ENCODE data around the gene MCTP1.

MCTP1 gene

GRCh38 chr5:95098012-95098411 lies 186.9 kb downstream of the MCTP1 start:
- TF ChIP-seq GATA3 (IDR thresholded peaks at IDR 0.05; ENCODE audit: low read depth, low read length) (no peak), GATA2 (IDR thresholded peaks at IDR 0.05; ENCODE audit: low read depth, low read length) (no peak)

- TF ChIP-seq GATA2 (IDR thresholded peaks at IDR 0.05; ENCODE audit: low read depth, low read length) (no peak), GATA3 (IDR thresholded peaks at IDR 0.05; ENCODE audit: low read depth, low read length) (no peak)
Measured at GRCh38 chr5:95093211-95093610, 191.7 kb downstream of the MCTP1 start.

- no peak for TF ChIP-seq GATA3 (IDR thresholded peaks at IDR 0.05; ENCODE audit: low read depth, low read length)
- no peak for TF ChIP-seq GATA2 (IDR thresholded peaks at IDR 0.05; ENCODE audit: low read depth, low read length)
Measured at GRCh38 chr5:95090774-95091173, 194.1 kb downstream of the MCTP1 start.

- no peak for TF ChIP-seq GATA2 (IDR thresholded peaks at IDR 0.05; ENCODE audit: low read depth, low read length)
- no peak for TF ChIP-seq GATA3 (IDR thresholded peaks at IDR 0.05; ENCODE audit: low read depth, low read length)
Measured at GRCh38 chr5:95087816-95088317, 197.0 kb downstream of the MCTP1 start.

GRCh38 chr5:95086927-95087815 lies 197.7 kb downstream of the MCTP1 start:
- TF ChIP-seq GATA2 (IDR thresholded peaks at IDR 0.05; ENCODE audit: low read depth, low read length) (no peak), GATA3 (IDR thresholded peaks at IDR 0.05; ENCODE audit: low read depth, low read length) (no peak)

GRCh38 chr5:95084757-95085156 lies 200.1 kb downstream of the MCTP1 start:
- TF ChIP-seq GATA2 (IDR thresholded peaks at IDR 0.05; ENCODE audit: low read depth, low read length): no peak
- TF ChIP-seq GATA3 (IDR thresholded peaks at IDR 0.05; ENCODE audit: low read depth, low read length): no peak

GRCh38 chr5:95083606-95084005 lies 201.3 kb downstream of the MCTP1 start:
- TF ChIP-seq GATA2 (IDR thresholded peaks at IDR 0.05; ENCODE audit: low read depth, low read length) (no peak), GATA3 (IDR thresholded peaks at IDR 0.05; ENCODE audit: low read depth, low read length) (no peak)

GRCh38 chr5:95081982-95082381 lies 202.9 kb downstream of the MCTP1 start:
- TF ChIP-seq GATA2 (IDR thresholded peaks at IDR 0.05; ENCODE audit: low read depth, low read length) (no peak), GATA3 (IDR thresholded peaks at IDR 0.05; ENCODE audit: low read depth, low read length) (no peak)

- TF ChIP-seq GATA2 (IDR thresholded peaks at IDR 0.05; ENCODE audit: low read depth, low read length): no peak
- TF ChIP-seq GATA3 (IDR thresholded peaks at IDR 0.05; ENCODE audit: low read depth, low read length): no peak
Measured at GRCh38 chr5:95081500-95081960, 203.4 kb downstream of the MCTP1 start.

- TF ChIP-seq GATA3 (IDR thresholded peaks at IDR 0.05; ENCODE audit: low read depth, low read length): no peak
- no peak for TF ChIP-seq GATA2 (IDR thresholded peaks at IDR 0.05; ENCODE audit: low read depth, low read length)
Measured at GRCh38 chr5:95080441-95080840, 204.5 kb downstream of the MCTP1 start.

GRCh38 chr5:95080030-95080429 lies 204.9 kb downstream of the MCTP1 start:
- TF ChIP-seq GATA3 (IDR thresholded peaks at IDR 0.05; ENCODE audit: low read depth, low read length) (no peak), GATA2 (IDR thresholded peaks at IDR 0.05; ENCODE audit: low read depth, low read length) (no peak)

GRCh38 chr5:95078868-95079267 lies 206.0 kb downstream of the MCTP1 start:
- no peak for TF ChIP-seq GATA2 (IDR thresholded peaks at IDR 0.05; ENCODE audit: low read depth, low read length)
- TF ChIP-seq GATA3 (IDR thresholded peaks at IDR 0.05; ENCODE audit: low read depth, low read length): no peak

GRCh38 chr5:95076395-95077185 lies 208.3 kb downstream of the MCTP1 start:
- TF ChIP-seq GATA3 (IDR thresholded peaks at IDR 0.05; ENCODE audit: low read depth, low read length): no peak
- no peak for TF ChIP-seq GATA2 (IDR thresholded peaks at IDR 0.05; ENCODE audit: low read depth, low read length)

GRCh38 chr5:95075111-95075510 lies 209.8 kb downstream of the MCTP1 start:
- TF ChIP-seq GATA2 (IDR thresholded peaks at IDR 0.05; ENCODE audit: low read depth, low read length): no peak
